COLO668 (cell line): ENCODE results near the gene PRKG1.

ENCODE experiments used
- DNase-seq: peaks from one replicate; lab custom pipeline; 2025; ENCODE audit not compliant: unreplicated experiment; lab: John Stamatoyannopoulos, UW

PRKG1 gene

DNA sequence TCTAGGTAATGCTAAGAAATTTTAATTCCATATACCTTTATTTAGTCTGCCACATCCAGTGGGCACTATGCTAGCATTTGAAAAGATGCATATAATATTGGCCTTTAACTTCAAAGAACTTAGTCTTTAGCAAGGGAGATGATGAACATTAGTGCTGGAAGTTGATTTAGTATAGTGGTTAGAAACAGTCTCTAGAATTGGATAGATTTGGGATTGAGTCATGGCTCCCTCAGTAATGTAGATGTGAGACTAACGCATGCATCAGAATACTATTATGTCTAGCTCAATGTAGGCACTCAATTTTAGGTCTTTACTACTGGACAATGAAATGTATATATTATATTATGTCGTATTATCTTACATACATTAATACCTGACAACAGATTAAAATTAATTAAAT, 1245.6 kb downstream of the PRKG1 start:
- DNase-seq = no peak

DNA sequence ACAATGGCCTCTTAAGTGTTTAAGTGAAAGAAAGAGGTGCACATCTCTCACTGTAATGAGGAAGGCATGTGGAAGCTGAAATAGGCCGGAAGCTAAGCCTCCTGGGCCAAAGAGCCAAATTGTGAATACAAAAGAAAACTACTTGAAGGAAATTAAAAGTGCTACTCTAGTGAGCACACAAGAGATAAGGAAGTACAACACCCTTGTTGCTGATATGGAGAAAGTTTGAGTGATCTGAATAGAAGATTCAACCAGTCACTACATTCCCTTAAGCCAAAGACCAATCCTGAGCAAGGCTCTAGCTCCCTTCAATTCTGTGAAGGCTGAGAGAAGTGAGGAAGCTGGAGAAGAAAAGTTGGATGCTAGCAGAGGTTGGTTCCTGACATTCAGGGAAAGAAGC, 1248.0 kb downstream of the PRKG1 start:
- no peak for DNase-seq

DNA sequence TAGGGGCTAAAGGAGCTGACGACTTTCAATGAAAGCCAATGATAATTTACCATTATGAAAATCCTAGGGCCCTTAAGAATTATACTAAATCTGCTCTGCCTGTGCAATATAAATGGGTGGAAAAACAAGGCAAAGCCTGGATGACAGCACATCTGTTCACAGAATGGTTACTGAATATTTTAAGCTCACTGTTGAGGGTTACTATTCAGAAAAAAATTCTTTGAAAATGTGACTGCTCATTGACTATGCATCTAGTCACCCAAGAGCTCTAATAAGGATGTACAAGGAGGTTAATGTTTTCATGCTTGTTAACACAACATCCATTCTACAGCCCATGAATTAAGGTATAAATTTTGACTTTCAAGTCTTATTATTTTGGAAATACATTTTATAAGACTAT, 1248.6 kb downstream of the PRKG1 start:
- DNase-seq = no peak

DNA sequence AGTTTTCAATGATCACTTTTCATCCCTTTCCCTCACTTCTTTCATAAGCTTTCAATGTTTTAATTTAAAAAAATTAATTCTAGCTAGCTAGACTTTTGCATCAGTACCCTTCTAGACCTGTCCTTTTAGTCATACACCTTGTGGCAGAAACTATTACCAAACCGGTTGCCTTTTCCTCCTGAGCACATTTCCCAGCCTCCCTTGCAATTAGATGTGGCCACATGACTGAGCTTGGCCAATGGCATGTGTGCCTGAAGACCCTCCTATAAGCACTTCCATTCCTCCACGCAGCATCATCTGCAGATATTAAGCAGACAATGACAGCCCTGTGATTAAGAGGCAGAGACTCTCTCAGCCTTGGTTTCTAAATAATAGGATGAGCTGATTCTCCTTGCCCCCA, 1252.1 kb downstream of the PRKG1 start:
- DNase-seq = no peak

DNA sequence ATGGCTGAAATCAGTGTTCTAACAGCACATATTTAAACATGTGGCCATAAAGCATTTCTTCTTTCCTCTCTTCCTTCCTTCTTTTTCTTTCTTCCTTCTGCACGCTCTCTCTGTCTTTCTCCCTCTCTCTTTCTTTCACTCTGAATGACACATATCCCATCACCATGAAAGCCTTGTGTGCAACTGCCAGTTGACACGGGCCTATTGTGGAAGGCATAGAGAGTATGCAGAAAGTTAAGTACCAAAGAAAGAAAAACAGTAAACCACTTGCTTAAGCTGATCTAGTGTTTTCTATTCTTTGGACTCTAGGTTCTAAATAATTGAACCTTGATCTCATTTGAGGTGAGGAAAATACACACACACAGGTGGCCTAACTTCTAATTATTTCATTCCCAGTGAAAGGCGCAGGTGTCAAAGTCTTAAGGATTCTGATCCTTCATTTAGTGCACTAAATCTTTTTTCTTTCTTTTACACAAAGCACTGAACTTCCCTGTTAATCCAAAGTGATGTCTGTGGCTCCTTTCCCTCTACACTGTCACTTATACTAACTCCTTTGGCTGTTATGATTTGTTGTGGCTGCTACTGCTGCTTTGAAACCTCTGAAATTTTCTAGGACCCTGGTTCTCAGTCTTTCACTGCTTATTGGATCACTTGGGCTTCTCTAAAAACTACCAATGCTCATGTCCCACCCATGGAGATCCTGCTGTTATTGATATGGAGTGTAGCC, 1257.5 kb downstream of the PRKG1 start:
- no peak for DNase-seq

DNA sequence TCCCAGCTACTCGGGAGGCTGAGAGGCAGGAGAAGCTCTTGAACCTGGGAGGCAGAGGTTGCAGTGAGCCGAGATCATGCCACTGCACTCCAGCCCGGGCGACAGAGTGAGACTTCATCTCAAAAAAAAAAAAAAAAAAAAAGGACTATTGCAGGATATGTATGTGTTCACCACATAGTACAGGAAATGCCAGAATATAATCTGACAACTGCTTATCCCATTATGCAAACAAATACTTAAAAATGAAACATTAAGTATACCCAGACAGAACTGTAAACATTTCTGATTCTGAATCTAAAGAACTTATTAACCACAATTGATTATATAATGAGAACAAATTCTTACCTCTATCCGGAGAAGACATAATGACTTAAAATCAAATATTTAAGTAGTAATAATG, 1258.5 kb downstream of the PRKG1 start:
- no peak for DNase-seq

DNA sequence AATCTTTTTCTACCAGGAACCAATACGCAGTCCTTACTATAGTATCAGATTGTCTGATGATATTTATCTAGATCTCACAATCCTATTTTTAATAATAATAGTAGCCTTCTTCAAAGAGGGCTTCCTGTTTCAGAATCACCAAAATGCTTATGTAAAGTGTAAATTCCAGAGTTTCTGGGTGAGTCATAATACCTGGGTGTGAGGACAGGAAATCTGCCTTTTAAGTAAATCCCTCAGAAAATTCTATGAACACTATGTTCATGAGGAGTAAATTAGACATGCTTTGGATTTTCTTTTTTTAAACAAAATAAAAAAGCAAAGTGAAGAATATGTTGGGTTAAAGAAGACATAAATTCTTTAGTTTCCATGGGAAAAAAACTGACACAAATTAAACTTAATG, 1260.3 kb downstream of the PRKG1 start:
- DNase-seq = no peak

DNA sequence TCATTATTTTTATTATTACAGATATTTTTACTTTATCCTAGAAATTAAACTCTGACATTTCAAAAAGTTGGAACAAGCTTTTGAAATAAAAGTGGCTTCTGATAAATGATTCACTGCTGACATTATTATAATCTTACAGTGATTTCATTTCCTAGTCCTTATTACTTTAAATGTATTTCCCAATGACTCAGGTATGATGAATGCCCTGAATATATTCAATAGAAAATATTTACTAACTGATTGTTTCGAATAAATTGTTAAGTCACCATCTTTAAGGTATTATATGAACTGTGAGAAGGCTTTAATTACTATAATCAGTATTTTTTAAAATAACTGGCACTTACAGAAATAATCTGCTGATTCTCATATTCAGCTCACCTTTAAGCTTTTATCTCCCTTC, 1261.4 kb downstream of the PRKG1 start:
- no peak for DNase-seq

DNA sequence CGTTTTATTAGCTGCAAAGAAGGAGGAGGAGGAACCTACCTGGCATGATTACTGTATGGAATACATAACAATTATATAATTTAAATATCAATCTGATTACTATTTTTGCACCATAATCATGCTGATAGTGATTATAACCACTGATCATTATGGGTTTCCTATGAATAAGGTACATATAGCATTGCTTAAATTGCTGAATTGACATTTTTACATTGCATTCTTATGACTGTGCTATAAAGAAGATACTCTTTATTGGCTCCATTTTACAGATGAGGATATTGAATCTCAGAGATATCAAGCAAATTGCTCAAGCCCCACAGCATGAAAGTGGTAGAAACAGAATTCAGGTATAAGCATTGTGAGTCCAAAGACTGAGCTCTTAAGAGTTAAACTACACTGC, 1262.9 kb downstream of the PRKG1 start:
- DNase-seq = no peak

DNA sequence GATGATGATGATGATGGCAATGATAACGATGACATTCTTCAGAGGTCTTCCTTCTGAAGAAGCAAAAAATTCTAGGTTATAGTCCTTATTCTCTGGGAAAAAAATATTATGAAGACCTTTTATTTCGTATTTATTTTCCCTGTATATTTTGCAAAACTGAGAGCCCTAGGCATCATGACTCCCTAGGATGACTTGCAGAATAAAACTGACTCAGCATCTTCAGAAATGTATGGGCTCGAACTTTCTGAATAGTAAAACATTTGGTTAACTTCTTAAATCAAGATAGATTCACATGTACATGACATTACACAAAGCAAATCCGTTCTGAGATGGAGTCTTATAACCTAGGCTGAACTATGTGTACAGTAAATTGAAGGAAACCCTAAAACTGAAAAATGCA, 1269.2 kb downstream of the PRKG1 start:
- DNase-seq = no peak

DNA sequence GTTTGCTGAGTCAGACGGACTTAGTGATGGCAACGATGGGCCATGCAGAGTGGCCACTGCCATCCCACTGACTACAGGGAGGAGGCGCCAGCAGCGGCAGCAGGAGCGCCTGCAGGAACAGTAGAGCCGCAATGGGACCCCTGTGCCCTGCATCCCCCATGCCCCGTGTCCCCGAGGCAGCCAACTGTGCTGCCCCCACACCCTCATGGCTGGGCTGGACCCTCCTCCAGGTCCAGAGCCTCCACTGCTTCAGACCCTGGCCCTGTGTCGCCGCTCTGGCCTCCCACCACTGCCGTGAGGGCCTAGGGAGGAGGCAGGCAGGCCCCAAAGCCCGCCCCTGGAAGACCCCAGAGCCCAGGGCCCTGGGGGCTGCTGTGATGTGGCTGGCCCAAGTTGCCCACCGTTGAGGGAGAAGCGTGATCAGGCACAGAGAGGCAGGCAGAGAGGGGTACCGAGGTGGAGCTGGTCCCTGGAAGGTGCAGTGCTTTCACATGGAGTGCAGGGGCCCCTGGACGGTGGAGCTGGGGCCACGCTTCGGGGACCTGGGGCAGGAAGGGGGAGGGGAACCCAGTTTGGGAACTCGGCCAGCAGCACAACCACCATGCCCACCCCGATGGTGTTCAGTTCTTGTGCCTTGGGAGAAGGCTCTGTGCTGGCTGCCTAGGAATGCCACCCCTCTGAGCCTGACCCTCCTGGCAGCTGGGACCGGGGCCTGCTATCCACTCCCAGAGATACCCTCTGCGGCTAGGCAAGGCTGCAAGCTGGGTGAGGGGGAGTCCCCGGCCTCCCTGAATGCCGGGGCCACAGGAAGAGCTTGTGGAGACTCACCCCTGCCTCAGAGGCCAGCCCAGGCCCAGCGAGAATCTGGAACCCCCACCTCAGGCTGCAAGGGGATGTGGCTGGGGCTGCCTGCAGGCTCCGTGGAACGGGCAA, 1272.4 kb downstream of the PRKG1 start:
- DNase-seq = no peak

DNA sequence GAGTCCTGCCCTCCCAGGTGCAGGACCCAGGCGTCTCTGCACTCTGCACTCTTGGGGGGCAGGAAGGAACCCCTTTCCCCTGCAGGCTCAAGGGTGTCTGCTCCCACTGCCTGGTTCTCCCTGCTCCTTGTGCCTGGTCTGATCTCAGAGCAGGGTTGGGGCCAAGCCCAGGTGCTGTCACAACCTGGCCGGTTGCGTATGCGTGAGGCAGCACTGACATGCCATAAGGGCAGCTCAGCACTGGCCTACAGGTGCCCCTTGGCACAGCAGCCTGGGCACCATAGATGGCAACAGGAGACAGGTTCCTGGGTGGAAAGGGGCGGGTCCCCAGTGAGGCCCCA, 1273.0 kb downstream of the PRKG1 start:
- DNase-seq = no peak
